Skeletal muscle cell (primary cell): ENCODE results near the gene RPS6KA2.

Experiments used
- DNase-seq: peaks from one replicate; pipeline ENCODE4 v3.0.0-alpha.2; 2010; ENCODE audit warnings: low read depth
- H3K4me3 ChIP-seq: 2 replicates; pipeline ENCODE4 v1.5.1; 2011; ENCODE audit warnings: low read depth, mild to moderate bottlenecking, control low read depth, low read length, moderate library complexity

Gene RPS6KA2

GRCh38 chr6:166598441-166599138 is 28.5 kb downstream of the RPS6KA2 start:
- DNase-seq, result peak; percentile 85

GRCh38 chr6:166597711-166598440 is 29.2 kb downstream of the RPS6KA2 start:
- no peak for DNase-seq
- H3K4me3 ChIP-seq, result no peak overlapping the region

More at GRCh38 chr6:166598441-166599138, 28.5 kb downstream of the RPS6KA2 start:
- no peak overlapping the region for H3K4me3 ChIP-seq

- H3K4me3 ChIP-seq, result no peak overlapping the region
- DNase-seq, result no peak
These were observed 30.1 kb downstream of the RPS6KA2 start for GRCh38 chr6:166596776-166597507.

- H3K4me3 ChIP-seq, result no peak overlapping the region
- no peak for DNase-seq
These were observed 31.1 kb downstream of the RPS6KA2 start for GRCh38 chr6:166595949-166596348.

- DNase-seq, result peak; percentile 73
- H3K4me3 ChIP-seq, result no peak overlapping the region
These were observed 31.8 kb downstream of the RPS6KA2 start for GRCh38 chr6:166595061-166595780.

- DNase-seq, result peak; percentile 86
- H3K4me3 ChIP-seq, result no peak overlapping the region
These were observed 34.2 kb downstream of the RPS6KA2 start for GRCh38 chr6:166592821-166593220.

- no peak overlapping the region for H3K4me3 ChIP-seq
- DNase-seq, result no peak
These were observed 35.0 kb downstream of the RPS6KA2 start for GRCh38 chr6:166591961-166592520.

GRCh38 chr6:166591026-166591425 is 36.0 kb downstream of the RPS6KA2 start:
- no peak for DNase-seq
- H3K4me3 ChIP-seq, result no peak overlapping the region

GRCh38 chr6:166589786-166590574 is 37.1 kb downstream of the RPS6KA2 start:
- DNase-seq, result no peak
- no peak overlapping the region for H3K4me3 ChIP-seq

GRCh38 chr6:166589337-166589731 is 37.7 kb downstream of the RPS6KA2 start:
- no peak for DNase-seq
- no peak overlapping the region for H3K4me3 ChIP-seq

GRCh38 chr6:166588691-166589336 is 38.2 kb downstream of the RPS6KA2 start:
- no peak for DNase-seq

GRCh38 chr6:166587631-166588413 is 39.2 kb downstream of the RPS6KA2 start:
- no peak overlapping the region for H3K4me3 ChIP-seq
- DNase-seq, result no peak

More at GRCh38 chr6:166588691-166589336, 38.2 kb downstream of the RPS6KA2 start:
- no peak overlapping the region for H3K4me3 ChIP-seq

GRCh38 chr6:166586424-166587156 is 40.5 kb downstream of the RPS6KA2 start, which contains the start of gene RAMACL:
RAMACL (minus strand) TSS chr6:166586678; CDS start chr6:166586477, 201 bp downstream.
- DNase-seq, result no peak
- H3K4me3 ChIP-seq, result no peak within 1 kb of the TSS

GRCh38 chr6:166584853-166585429 is 42.1 kb downstream of the RPS6KA2 start:
- DNase-seq, result no peak
- no peak overlapping the region for H3K4me3 ChIP-seq

- H3K4me3 ChIP-seq, result no peak overlapping the region
- no peak for DNase-seq
These were observed 42.9 kb downstream of the RPS6KA2 start for GRCh38 chr6:166584155-166584554.

- DNase-seq, result no peak
These were observed 43.7 kb downstream of the RPS6KA2 start for GRCh38 chr6:166583230-166583965.

More at GRCh38 chr6:166583230-166583965, 43.7 kb downstream of the RPS6KA2 start:
- H3K4me3 ChIP-seq, result no peak overlapping the region
